GM19240 (cell line): Measurements from ENCODE around the gene TRAPPC10.
"Not testable (repeated sequence)": the region's sequence is repeated elsewhere in the genome, so short reads cannot be mapped to it uniquely, and the experiment has no call there.

Experiments
- DNase-seq: peaks from one replicate; pipeline ENCODE4 v3.0.0; 2011; ENCODE audit warnings: low spot score; ENCODE audit not compliant: insufficient read length

The TRAPPC10 gene

DNA sequence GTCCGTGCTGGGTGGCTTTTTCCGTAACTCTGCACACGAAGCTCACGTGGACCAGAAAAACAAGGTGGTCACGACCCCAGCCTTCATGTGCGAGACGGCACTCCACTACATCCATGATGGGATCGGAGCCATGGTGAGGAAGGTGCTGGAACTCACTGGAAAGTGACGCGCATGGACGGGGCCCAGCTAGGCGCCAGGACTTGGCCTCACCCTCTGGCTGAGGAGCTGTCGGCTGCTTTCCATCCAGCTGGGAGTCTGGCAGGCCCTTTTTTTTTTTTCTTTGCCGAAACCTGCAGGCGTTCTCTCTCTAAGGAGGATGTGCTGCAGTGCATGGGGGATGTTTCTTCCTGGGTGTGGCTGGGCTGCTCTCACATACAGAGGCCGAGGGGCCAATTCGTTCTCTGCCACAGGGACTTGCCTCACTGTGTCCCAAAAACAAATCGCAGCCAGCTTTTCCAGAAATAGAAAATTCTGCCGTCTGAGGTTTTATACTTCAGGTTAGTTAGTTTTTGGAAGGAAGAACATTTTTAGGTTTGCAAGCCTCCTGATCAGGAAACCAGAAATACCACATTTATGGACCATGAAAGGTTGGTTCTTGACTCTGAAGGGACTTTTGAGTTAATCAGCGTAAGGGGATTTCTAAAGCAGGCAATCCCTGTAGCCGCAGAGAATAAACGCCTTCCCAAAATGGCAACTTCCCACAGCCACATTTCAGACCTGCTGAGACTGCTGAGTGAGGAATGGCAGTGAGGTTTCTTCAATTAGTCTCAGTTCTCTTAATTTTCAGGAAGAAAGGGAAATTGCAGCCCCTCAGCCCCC is 132.9 kb downstream of the TRAPPC10 start:
- DNase-seq, result not testable (repeated sequence)

DNA sequence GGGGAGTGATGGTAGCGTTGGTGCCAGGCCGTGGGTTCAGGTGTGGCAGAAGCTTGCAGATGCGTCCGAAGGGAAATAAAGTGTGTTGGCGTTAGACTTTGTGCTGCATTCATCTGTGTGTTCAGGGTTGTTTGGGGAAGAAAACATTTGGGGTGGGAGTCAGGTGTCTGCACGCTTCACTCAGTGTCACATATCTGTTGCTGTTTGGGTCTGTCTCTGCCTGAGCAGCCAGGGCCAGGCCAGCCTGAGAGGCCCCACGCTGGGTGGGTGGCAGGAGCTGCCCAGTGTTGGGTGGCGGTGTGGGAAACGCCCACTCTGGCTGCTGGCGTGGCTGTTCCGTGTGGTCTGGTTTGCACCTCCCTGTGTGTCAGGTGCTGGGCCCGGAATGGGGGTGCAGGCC is 133.5 kb downstream of the TRAPPC10 start:
- not testable (repeated sequence) for DNase-seq

DNA sequence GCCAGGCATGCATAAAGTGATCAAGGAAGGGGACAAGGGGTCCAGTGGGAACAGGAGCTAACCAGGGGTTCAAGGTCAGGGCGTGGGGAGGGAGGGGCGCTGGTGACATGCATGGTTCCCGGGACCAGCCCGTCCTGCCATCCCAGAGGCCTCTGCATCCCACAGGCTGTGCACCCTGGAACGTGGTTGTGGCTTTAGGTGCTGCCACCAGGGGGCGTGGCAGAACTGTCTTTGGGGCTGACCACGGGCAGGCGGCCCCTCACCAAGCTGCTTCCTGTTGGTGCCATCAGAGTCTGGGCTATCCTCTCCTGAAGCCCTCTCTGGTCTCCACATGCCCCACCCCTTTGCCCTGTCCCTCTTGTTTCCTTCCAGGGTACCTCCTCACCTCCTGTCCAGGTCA is 135.0 kb downstream of the TRAPPC10 start:
- not testable (repeated sequence) for DNase-seq

DNA sequence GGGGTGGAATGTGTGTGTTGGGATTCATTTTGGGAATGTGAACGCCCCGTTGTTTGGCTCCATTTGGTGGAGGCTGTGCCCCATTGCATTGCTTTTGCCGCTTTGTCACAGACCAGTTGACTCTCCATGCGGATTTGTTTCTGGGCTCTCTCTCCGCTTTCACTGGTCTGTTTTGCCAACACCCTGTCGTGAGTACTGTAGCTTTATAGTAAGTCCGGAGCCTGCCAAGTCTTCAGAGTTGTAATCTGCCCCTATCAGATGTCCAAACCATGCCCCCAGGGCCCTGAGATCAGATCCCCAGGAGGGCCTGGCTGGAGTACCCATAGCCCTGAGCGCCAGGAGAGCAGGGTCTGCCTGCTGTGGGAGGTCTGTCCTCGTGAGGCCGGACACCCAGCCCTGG is 138.1 kb downstream of the TRAPPC10 start:
- not testable (repeated sequence) for DNase-seq

DNA sequence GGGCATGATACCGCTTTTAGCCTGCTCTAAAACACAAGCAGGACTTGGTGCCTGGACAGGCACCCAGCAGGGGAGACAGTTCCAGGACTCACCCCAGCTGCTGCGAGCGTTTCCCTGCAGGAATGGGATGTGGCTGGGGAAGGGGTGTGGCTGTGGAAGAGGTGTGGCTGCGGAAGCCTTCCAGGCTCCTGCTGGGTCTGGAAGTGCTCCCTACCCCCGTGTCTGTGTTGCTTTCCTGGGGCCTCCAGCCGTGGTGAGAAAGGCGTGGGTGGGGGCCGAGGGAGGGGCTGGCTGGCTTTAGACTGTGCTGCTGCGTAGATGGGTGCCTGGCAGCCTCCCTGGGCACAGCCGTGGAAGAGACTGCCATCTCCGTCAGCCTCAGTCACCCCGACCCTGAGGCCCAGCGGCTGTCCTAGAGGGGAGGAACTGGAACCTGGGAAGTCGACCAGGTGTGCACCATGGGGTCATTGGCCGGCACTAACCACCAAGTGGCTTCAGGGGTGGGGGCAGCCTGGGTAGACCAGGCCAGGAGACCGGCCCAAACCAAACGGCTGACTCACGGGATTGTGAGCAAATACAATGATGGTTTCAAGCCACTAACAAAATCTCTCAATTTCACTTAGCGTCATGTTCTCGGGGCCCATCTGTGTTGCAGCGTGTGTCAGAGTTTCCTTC is 141.2 kb downstream of the TRAPPC10 start:
- DNase-seq, result not testable (repeated sequence)

DNA sequence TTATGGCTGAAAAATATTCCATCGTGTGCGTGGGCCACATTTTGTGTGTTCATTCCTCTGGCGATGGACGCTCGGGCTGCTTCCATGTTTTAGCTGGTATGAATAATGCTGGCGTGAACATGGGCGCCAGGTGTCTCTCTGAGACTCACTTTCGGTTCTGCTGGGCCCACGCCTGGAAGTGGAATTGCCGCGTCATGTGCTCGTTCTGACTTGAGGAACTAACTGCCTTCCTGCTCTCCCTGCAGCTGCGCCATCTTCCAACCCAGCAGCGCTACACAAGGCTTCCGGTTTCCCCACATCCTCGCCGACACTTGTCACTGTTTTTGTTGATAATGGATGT is 141.8 kb downstream of the TRAPPC10 start:
- not testable (repeated sequence) for DNase-seq

DNA sequence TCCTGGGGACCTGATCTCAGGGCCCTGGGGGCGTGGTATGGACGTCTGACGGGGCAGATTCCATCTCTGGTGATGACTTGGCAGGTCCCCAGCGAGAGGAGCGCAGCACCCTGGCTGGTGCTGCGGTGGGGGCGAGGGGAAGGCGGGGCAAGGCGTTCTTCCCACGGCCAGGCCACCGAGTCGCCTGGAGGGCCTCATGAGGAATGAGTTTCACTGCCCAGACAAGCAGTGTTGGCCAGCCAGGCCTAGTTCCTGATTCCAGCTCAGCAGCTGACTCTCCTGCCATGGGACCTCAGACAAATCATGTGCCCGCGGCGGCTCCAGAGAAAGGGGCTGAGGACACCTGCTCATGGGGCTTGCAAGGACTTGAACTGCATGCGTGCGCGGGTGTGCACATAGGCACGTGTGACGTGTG is 142.7 kb downstream of the TRAPPC10 start:
- DNase-seq, result not testable (repeated sequence)

DNA sequence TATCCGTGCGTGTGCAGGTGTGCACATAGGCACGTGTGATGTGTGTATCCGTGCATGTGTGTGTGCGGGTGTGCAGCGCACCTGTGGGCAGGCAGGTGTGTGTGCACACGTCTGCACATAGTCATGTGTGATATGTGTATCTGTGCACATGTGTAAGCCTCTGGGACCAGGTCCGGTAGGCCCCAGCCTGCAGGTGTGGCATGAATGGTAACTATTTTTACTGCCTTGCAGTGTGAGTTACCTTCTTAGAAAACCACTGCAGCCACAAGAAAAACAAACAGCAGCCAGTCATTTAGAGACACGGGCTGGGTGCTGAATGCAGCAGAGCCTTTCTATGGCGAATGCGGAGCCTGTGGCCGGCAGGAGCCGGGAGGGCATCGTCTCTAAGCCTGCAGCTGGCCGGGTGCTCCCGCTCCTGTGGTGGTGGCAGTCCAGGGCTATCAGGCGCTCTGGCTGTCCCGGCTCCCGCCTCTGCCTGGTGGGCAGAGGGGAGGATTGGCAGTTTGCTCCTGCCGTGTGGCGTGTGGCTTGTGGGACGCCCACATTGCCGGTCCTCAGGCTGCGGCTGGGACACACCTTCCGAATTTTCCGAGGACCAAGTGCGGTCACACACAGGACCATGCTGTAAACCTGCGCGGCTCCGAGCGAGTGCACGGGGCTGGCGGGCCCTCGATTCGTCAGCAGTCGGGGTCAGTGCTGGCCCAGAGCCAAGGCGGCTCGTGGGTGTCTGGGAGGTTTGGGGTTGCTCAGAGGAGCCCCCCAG is 143.3 kb downstream of the TRAPPC10 start:
- DNase-seq, result not testable (repeated sequence)

DNA sequence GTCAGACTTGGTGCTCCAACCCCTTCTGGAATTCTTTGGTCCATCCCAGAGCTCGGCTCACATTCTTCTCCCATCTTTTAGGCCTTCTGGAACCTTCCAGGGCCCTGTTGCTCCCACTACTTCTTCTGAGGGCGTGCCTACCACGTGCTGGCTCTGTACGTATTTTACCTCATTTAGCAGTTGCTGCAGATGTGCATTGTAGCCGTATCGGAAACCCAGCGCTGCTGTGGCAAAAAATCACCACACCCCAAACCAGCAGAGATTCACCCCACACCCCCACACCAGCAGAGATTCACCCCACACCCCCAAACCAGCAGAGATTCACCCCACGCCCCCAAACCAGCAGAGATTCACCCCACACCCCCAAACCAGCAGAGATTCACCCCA is 143.9 kb downstream of the TRAPPC10 start:
- DNase-seq, result not testable (repeated sequence)
